Stimulated activated CD4-positive, alpha-beta T cell treated with anti-CD3 and anti-CD28 coated beads, Interleukin-15, amount 100 ng/mL, for 1 hour (primary cell): Measurements from ENCODE around the gene TCF12.
"Not testable (repeated sequence)": the region's sequence is repeated elsewhere in the genome, so short reads cannot be mapped to it uniquely, and the experiment has no call there.

Experiments
- DNase-seq, 2 donors: peaks; one replicate each; pipeline ENCODE4 v3.0.0-alpha.2; 2020; ENCODE audit warnings: low read depth in 1 of 2, low spot score in 1 of 2

The TCF12 gene

DNA sequence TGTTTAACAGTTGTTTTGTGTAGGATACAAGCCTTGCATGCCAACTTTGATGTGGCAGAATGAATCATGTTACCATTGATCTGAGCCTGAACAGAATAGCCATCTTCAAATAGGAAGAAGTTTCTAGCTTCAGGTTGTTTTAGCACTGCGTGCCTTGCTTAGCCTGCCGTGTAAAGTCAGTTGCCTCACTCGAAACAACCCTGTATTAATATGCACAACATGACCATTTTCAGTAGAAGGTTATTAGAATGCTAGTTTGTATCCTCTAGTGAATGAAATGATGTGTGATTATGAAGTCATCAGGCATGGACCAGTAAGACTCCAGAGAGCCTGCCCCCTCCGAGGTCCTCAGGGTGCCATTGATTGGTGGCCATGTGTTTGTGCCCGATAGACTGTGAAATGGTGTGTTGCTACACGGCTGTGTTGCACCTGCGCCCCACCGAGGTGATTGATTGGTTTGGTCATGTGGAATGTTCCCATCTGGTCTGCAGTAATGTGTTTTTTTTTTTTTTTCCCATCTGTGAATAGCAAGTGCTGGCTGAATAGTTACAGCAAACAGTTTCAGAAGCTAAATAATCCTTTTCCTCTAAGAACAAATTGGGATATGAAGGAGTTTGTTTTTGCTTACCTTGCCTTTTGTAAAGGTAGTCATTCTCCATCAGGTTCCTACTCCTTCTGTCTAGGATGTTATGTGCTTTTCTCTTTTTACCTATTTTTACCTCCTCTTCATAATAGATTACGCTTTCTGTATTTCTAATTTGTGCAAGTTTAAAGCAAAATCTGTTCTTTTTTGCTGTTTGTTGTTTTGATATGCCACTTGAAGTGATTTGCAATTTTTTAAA, 214.9 kb downstream of the TCF12 start:
- DNase-seq, result no peak

- DNase-seq, result no peak
These were observed 215.7 kb downstream of the TCF12 start for GRCh38 chr15:57134071-57134605.

DNA sequence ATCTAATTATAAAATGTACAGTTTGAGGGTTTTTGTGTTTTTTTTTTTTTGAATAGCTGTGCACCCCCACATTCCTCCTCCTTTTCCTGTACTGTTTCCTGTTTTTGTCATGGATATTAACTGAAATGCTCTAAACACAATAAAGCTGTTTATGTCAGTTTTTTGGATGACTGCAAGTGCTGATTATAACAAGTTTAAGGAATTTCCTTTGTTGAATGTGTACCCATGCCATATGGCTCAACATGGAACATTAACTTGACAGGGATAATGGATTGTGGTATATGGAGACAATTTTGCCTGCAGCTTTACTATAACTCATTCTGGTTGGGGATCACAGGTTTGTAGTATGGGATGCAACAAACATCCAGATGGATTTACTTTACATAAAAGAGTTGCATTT, 216.4 kb downstream of the TCF12 start:
- no peak for DNase-seq

GRCh38 chr15:57135800-57136199, 217.4 kb downstream of the TCF12 start:
- DNase-seq, result no peak

- DNase-seq, result no peak
These were observed 219.9 kb downstream of the TCF12 start for GRCh38 chr15:57138349-57138788.

DNA sequence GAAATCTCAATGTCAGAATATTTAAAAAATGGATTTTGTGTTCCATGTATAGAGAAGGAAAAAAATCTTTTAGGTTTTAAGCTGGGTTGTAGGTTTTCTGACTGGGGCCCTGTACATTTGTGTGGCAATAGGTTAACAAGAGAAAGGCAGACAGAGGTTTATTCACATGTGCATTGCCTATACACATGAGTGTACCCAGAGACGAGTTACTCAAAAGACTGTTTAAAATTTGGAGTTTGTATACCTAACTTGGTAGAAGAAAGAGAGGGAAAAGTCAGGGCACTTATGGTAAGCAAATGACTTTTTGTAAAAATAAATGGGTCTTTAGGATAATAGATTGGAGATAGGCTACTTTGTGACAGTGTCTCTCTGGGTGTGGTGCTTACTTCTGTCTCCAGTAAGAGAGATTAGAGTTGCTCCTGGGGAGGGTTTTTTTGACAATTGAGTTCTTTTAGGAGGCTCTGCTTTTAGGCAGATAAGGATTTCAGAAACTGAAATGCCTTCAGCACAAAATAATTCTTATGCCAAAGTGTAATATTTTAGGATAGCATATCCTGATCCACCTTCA, 225.2 kb downstream of the TCF12 start:
- no peak for DNase-seq

GRCh38 chr15:57144448-57144847, 226.0 kb downstream of the TCF12 start:
- DNase-seq, result no peak

- DNase-seq, result no peak
These were observed 228.2 kb downstream of the TCF12 start for GRCh38 chr15:57146506-57147201.

- DNase-seq, result no peak
These were observed 229.2 kb downstream of the TCF12 start for GRCh38 chr15:57147621-57148020.

- DNase-seq, result no peak
These were observed 229.8 kb downstream of the TCF12 start for GRCh38 chr15:57148262-57148661.

DNA sequence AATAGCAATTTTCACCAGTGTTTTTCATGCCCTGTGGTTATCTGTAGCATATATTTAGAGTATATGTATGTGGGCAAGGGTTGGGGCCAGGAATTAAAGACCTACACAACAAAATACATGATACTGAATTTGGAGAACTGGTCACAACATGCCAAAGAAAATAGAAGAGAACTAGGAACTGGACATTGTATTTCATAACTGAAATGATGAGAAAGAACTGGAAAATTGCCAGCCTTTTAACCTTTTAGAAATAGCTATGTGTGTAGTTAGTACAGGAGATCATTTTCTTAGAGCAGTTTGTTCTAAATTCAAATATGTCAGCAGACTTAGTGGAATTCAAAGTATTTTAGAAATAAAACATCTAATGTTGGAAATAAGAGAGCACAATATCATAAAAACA, 230.8 kb downstream of the TCF12 start:
- no peak for DNase-seq

DNA sequence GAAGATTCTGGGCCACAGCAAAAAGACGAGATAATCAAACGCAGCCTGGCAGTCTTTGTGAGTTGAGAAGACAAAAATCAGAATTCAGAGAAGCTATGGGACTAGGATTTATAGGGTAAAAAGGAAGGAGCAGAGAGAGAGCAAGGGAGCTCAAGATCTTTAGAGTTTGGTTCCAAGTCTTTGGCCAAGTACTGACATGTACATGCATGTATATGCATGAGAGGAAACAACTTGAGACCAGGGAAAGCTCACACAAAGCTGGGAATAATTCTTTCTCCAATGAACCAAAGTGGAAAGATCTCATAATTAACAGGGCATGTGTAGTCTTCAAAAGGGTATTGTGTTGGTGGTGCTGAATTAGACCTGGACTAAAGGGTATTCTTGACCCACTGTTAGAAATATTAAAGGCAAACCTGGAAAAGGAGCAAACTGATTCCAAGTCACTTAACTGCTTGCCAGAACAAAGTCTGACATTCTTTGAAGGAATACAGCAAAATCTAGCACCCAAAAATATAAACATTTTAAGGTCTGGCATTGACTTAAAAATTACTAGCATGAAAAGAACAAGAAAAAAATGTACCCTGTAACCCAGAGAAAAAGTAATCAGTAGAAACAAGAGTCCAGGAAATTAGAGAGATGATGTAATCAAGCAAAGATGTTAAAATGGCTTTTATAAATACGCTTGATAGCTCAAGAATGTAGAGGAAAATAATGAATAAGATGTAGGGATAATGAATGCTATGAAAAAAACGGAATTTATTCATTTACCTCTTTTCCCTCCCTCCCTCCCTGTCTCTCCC, 231.8 kb downstream of the TCF12 start:
- DNase-seq, result no peak

DNA sequence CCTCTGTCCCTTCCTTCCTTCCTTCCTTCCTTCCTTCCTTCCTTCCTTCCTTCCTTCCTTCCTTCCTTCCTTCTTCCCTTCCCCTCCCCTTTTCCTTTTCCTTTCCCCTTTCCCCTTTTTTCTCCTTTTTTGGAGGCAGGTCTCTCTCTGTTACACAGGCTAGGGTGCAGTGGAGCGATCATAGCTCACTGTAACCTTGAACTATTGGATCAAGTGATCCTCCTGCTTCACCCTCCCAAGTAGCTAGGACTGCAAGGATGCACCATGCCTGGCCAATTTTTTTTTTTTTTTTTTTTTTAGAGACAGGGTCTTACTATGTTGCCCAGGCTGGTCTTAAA, 232.4 kb downstream of the TCF12 start:
- not testable (repeated sequence) for DNase-seq

DNA sequence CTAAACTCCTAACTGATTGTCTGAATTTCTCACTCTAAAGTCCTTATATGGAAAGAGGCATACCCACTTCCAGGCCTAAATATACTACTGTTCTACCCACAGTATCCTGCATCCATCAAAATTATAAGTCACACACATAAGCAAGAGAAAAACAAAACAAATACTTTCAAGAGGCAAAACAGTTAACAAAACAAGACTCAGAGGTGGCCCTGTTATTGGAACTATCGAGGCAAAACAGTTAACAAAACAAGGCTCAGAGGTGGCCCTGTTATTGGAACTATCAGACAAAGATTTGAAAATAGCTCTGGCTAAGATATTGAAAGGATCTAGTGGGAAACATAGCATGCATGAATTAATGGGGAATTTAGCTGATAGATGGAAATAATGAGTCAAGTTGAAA, 233.7 kb downstream of the TCF12 start:
- DNase-seq, result no peak

DNA sequence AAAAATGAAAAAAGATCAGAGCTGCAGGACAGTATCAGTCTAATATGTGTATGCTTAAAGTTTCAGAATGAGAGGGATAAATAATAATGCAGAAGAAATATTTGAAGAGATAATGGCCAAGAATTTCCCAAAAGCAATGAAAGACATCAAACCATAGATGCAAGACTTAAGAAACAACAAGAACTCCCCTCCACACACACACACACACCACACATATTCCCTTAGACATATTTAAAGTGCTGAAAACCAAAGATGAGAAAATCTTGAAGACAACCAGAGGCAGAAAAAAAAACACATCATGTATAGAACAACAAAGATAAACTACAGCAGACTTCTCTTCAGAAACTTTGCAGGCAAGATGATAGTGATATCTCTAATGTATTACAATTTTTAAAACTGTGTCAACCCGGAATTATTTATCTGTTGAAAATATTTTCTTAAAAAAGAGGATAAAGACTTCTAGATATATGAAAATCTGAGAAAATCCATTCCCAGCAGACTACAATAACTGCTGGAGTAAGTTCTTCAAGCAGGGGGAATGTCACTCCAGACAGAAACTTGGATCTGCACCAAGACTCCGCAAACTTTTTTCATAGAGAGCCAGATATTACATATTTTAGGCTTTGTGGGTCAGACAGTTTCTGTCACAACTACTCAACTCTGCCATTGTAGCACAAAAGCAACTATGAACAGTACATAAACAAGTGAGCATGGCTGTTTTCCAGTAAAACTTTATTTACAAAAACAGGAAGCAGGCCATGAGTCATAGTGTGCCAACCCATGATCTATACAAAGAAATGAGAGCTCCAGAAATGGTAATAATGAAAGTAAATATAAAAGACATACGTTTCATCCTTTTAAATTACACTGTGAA, 234.5 kb downstream of the TCF12 start:
- no peak for DNase-seq

DNA sequence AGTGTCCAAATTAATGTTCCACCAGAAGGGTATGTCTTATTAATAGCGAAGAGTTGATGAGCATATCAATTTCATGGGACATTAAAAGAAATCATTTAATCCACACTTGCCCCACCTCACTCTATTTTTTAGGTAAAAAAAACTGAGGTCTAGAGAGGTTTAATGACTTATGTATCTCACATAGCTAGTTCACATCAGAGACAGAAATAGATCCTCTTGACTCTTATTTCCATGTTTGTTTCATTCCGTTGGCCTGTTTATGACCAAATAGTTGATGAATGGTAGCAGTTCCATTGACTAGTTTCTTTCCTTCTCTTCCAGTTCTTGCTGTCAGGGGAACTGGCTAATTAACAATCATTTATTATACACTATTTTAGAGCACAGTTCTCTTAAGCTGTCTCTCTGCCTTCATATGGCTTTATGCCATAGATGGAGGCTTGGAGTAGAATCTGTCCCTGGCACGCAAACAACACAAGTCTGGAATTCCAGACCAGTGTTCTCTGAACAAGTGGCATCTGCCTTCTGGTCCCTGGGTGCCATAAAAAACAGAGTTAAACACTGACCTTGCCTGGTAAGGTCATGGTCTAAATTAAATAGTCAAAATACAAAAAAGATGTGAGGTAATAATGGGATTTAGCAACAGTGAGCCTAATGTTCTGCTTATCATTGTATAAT, 237.9 kb downstream of the TCF12 start:
- DNase-seq, result no peak

DNA sequence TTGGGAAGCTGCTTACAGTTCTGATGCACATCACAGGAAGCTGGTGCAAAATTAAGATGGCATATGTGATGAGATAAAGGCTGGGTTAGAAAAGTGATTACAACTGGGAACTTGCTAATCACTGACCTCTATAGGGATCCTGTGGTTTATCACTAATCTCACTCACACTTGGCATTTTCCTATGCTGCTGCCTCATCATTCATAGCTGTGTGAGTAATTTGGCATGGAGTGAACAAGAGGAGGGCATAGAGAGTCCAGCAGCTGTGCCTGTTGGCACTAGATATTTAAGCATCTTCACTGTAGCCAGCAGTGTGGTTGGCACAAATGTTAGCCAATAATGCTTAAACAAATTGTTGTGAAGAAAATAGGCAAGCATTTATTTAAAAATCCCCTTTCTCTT, 240.1 kb downstream of the TCF12 start:
- no peak for DNase-seq

DNA sequence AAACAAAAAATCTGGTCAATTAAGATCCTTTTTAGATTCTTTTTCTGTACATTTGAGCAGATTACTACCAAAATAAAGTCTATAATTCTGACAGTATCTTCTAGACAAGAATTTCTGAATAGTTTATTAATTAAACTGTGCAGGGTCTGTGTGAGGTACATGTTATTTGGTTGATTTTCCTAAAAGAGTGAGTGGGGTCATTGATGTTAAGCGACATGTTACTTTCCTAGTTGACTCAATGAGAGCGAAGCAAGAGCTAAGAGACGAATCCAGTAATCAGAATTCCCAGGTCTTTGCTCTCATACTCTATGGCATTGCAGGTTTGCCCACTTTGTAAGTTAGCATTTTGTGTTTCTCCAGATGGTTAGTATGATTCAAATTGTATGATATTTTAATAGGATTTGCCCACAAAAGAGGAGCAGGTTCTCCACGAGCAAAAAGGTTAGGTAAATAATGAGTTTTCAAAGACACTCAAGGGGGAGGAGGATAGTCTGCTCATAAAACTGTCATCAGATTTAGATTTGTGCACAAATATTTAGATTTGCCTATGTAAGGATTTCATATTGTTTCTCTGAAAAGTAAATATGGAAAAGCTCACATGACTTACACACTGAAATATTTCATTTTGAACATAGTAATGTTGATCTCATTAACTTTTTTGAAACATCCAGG, 240.7 kb downstream of the TCF12 start:
- no peak for DNase-seq

DNA sequence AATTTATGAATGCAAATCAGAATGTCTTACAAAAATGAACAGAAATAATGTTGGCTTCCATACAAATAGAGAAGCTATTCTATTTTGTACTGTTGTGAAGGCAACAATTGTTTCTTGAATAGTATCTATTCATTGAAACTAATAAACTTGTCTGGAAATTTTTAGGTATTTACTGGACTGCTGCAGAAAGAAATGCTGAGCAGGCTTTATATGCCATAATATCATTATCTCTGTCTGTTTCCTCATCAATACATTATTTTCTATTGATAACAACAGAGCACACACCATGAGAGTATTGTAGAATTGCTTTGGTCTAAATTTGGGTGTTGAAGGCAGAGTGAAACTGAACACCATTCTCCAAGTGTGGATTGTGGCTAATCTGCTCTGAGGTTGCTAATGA, 241.3 kb downstream of the TCF12 start:
- no peak for DNase-seq
